Mesothelial cell of epicardium (in vitro differentiated cells): ENCODE measurements around the gene SS18. TPM values are rescaled to one million over a fixed set of nuclear protein-coding genes. Genes with fewer than 3 reads are reported as not detected.

ENCODE experiments used
- DNase-seq, 2 experiments: peaks; one replicate each; pipeline ENCODE4 v3.0.0; 2021; ENCODE audit warnings: low spot score in 2 of 2; ENCODE audit not compliant: unreplicated experiment in 2 of 2
- H3K27ac Mint-ChIP-seq: 2 replicates; pipeline ENCODE4 v1.8.0; 2021; ENCODE audit warnings: mixed read lengths
- H3K27me3 Mint-ChIP-seq: 2 replicates; pipeline ENCODE4 v1.8.0; 2021; ENCODE audit warnings: low read depth, mixed read lengths
- H3K36me3 Mint-ChIP-seq: 2 replicates; pipeline ENCODE4 v1.8.0; 2021; ENCODE audit warnings: mixed read lengths
- H3K4me1 Mint-ChIP-seq: 2 replicates; pipeline ENCODE4 v1.8.0; 2021; ENCODE audit warnings: mixed read lengths
- H3K4me3 Mint-ChIP-seq: 2 replicates; pipeline ENCODE4 v1.8.0; 2021; ENCODE audit warnings: mild to moderate bottlenecking, moderate library complexity, mixed read lengths
- H3K9me3 Mint-ChIP-seq: 2 replicates; pipeline ENCODE4 v1.8.0; 2021; ENCODE audit warnings: mixed read lengths
- CTCF ChIP-seq: fragments of 200-600 bp; sonication (generic); IDR thresholded peaks from one replicate; pipeline ENCODE4 v1.5.0; 2021; ENCODE audit warnings: antibody characterized with exemption; ENCODE audit not compliant: unreplicated experiment
- total RNA-seq: library from RNA; stranded (reverse); gene quantifications from 3 replicates; pipeline ENCODE4 v1.2.1, GENCODE V29; 2021

Gene SS18
- total RNA-seq, 1 donor from 2014 or later, result 97.9 TPM

GRCh38 chr18:26121476-26121875 lies 31.1 kb upstream of the SS18 start:
- no peak overlapping the region for H3K4me3 Mint-ChIP-seq
- H3K9me3 Mint-ChIP-seq, result peaks cover 36% of the 10 kb centered on the region
- H3K36me3 Mint-ChIP-seq, result no peaks in the 10 kb centered on the region
- no peaks in the 10 kb centered on the region for H3K4me1 Mint-ChIP-seq
- no peaks in the 10 kb centered on the region for H3K27me3 Mint-ChIP-seq
- no peak for TF ChIP-seq CTCF
- no peak for DNase-seq
- H3K27ac Mint-ChIP-seq, result no peak overlapping the region

GRCh38 chr18:26119246-26119645 lies 28.8 kb upstream of the SS18 start:
- Mint-ChIP-seq H3K4me1 (no peaks in the 10 kb centered on the region), H3K27ac (no peak overlapping the region), H3K36me3 (no peaks in the 10 kb centered on the region), H3K4me3 (no peak overlapping the region), H3K27me3 (no peaks in the 10 kb centered on the region), H3K9me3 (peaks cover 41% of the 10 kb centered on the region)
- no peak for DNase-seq
- no peak for TF ChIP-seq CTCF

GRCh38 chr18:26104035-26104434 lies 13.6 kb upstream of the SS18 start:
- Mint-ChIP-seq H3K27ac (peak overlapping the region; percentile 51), H3K4me3 (no peak overlapping the region), H3K36me3 (peaks cover 2% of the 10 kb centered on the region), H3K9me3 (peaks cover 27% of the 10 kb centered on the region), H3K4me1 (peaks cover 18% of the 10 kb centered on the region), H3K27me3 (no peaks in the 10 kb centered on the region)
- no peak for DNase-seq
- TF ChIP-seq CTCF, result no peak

- H3K36me3 Mint-ChIP-seq, result no peaks in the 10 kb centered on the region
- no peak for DNase-seq
- no peaks in the 10 kb centered on the region for H3K27me3 Mint-ChIP-seq
- no peak overlapping the region for H3K4me3 Mint-ChIP-seq
- H3K4me1 Mint-ChIP-seq, result peaks cover 18% of the 10 kb centered on the region
- H3K27ac Mint-ChIP-seq, result no peak overlapping the region
- H3K9me3 Mint-ChIP-seq, result peaks cover 24% of the 10 kb centered on the region
- no peak for TF ChIP-seq CTCF
These were observed 13.2 kb upstream of the SS18 start for GRCh38 chr18:26103579-26103978.

- Mint-ChIP-seq H3K4me3 (no peak overlapping the region), H3K27ac (no peak overlapping the region), H3K4me1 (no peaks in the 10 kb centered on the region), H3K9me3 (peaks cover 16% of the 10 kb centered on the region), H3K27me3 (no peaks in the 10 kb centered on the region), H3K36me3 (no peaks in the 10 kb centered on the region)
- no peak for TF ChIP-seq CTCF
- no peak for DNase-seq
These were observed 7.2 kb upstream of the SS18 start for GRCh38 chr18:26097563-26097962.

GRCh38 chr18:26096852-26097251 lies 6.4 kb upstream of the SS18 start:
- Mint-ChIP-seq H3K36me3 (no peaks in the 10 kb centered on the region), H3K4me3 (no peak overlapping the region), H3K27me3 (no peaks in the 10 kb centered on the region), H3K4me1 (no peaks in the 10 kb centered on the region), H3K27ac (no peak overlapping the region), H3K9me3 (peaks cover 14% of the 10 kb centered on the region)
- DNase-seq, result no peak
- TF ChIP-seq CTCF, result no peak
